Panc1 (cell line): ENCODE data around the gene GMPR2. TPM values are rescaled to one million over a fixed set of nuclear protein-coding genes. Genes with fewer than 3 reads are reported as not detected.
"Not testable (repeated sequence)": the region's sequence is repeated elsewhere in the genome, so short reads cannot be mapped to it uniquely, and the experiment has no call there.

Source experiments
- ATAC-seq: fragments of 200-7000 bp; cut with Tn5 transposase; 2 replicates; pipeline ENCODE4 v1.9.1; 2020; ENCODE audit warnings: mild to moderate bottlenecking, moderate library complexity
- BruUV-seq: library from RNA; stranded (reverse); fragments of 400-500 nt; replicated peaks from 2 replicates; lab custom pipeline; 2021; lab: Mats Ljungman, UMichigan
- CTCF ChIA-PET: fragments of 300-600 bp; sonication (Branson Sonifier 250); formaldehyde crosslinking; loops from one replicate; lab custom pipeline; 2022; ENCODE audit warnings: antibody characterized with exemption; lab: Charles Lee
- POLR2A ChIA-PET: fragments of 300-600 bp; sonication (Branson Sonifier 250); formaldehyde crosslinking; loops from one replicate; lab custom pipeline; 2022; ENCODE audit warnings: antibody characterized with exemption; lab: Charles Lee
- DNase-seq: peaks from one replicate; pipeline ENCODE4 v3.0.0-alpha.2; 2010; ENCODE audit warnings: low read depth, low spot score
- H3K27ac ChIP-seq: 2 replicates; pipeline ENCODE4 v1.5.1; 2011; ENCODE audit warnings: mild to moderate bottlenecking, low read length, inconsistent platforms
- H3K27me3 ChIP-seq: fragments of 200-500 bp; sonication (Bioruptor generic); 2 replicates; pipeline ENCODE4 v1.6.0; 2014; ENCODE audit warnings: low read length, inconsistent platforms; ENCODE audit not compliant: control insufficient read depth, insufficient read depth
- H3K36me3 ChIP-seq: fragments of 200-500 bp; sonication (Bioruptor generic); 2 replicates; pipeline ENCODE4 v1.5.1; 2014; ENCODE audit warnings: inconsistent platforms, mild to moderate bottlenecking, low read length, moderate library complexity; ENCODE audit not compliant: control insufficient read depth, insufficient read depth
- H3K4me1 ChIP-seq: 2 replicates; pipeline ENCODE4 v1.5.1; 2011; ENCODE audit warnings: inconsistent platforms, mild to moderate bottlenecking, low read length, moderate library complexity; ENCODE audit not compliant: control insufficient read depth, insufficient read depth
- H3K4me3 ChIP-seq, 2 experiments: 2 replicates each; pipeline ENCODE4 v1.5.1; 2011 to 2012; ENCODE audit warnings: low read depth in 2 of 2, low read length in 2 of 2, mild to moderate bottlenecking in 2 of 2, inconsistent platforms in 1 of 2, moderate library complexity in 1 of 2
- H3K9me3 ChIP-seq: fragments of 200-500 bp; sonication (Bioruptor generic); 2 replicates; pipeline ENCODE4 v1.5.1; 2014; ENCODE audit warnings: low read depth, mild to moderate bottlenecking, inconsistent platforms, low read length, moderate library complexity; ENCODE audit not compliant: control insufficient read depth, insufficient read depth
- CTCF ChIP-seq: fragments of 450-650 bp; IDR thresholded peaks from 2 replicates; pipeline ENCODE4 v1.5.1; 2017; ENCODE audit warnings: mild to moderate bottlenecking
- POLR2AphosphoS5 ChIP-seq: IDR thresholded peaks from 2 replicates; pipeline ENCODE4 v1.6.1; 2012; ENCODE audit warnings: mild to moderate bottlenecking, low read depth, low read length, moderate library complexity
- REST ChIP-seq, 2 experiments: IDR thresholded peaks; 2 replicates each; pipeline ENCODE4 v1.6.1; 2011 to 2012; ENCODE audit warnings: low read depth in 2 of 2, control low read depth in 1 of 2, low read length in 1 of 2, mild to moderate bottlenecking in 1 of 2, moderate library complexity in 1 of 2; ENCODE audit not compliant: insufficient read depth in 1 of 2
- SIN3A ChIP-seq: IDR thresholded peaks from 2 replicates; pipeline ENCODE4 v1.6.1; 2012; ENCODE audit warnings: low read depth, mild to moderate bottlenecking, low read length, moderate library complexity, borderline replicate concordance; ENCODE audit not compliant: insufficient read depth
- TCF7L2 ChIP-seq: IDR thresholded peaks from 2 replicates; pipeline ENCODE4 v1.6.1; 2011; ENCODE audit warnings: mild to moderate bottlenecking, low read depth, low read length, inconsistent platforms
- in situ Hi-C: cut with HindIII; loops from 2 replicates; pipeline ENCODE4 v1.10.0; 2016; ENCODE audit warnings: low sequenced_read_pairs, low pct_unique_long_range_greater_than_20kb
- intact Hi-C: fragments of 100-400 bp; cut with micrococcal nuclease; formaldehyde crosslinking; loops from one replicate; pipeline ENCODE4 v1.10.0; 2022; ENCODE audit not compliant: unreplicated experiment
- total RNA-seq: library from RNA; stranded (reverse); gene quantifications from one replicate; pipeline ENCODE4 v1.2.1, GENCODE V29; 2021; ENCODE audit not compliant: unreplicated experiment

The GMPR2 gene
- total RNA-seq, 1 experiment from 2014 or later, result 45.9 TPM

- ChIA-PET POLR2A (no interaction called here), CTCF (no interaction called here)
- Histone ChIP-seq H3K9me3 (no peaks in the 10 kb centered on the region), H3K27me3 (no peaks in the 10 kb centered on the region), H3K36me3 (peaks cover 4% of the 10 kb centered on the region), H3K4me1 (peaks cover 2% of the 10 kb centered on the region), H3K4me3 (peak overlapping the region; percentile 68 to 73; a peak in 3 of 4 replicates), H3K27ac (peak overlapping the region; percentile 92; the same call in 1 of the 2 replicates)
- DNase-seq (no peak), ATAC-seq (no peak)
- in situ Hi-C loops, result no loop called here
- TF ChIP-seq SIN3A (no peak), POLR2AphosphoS5 (no peak), TCF7L2 (no peak), CTCF (no peak), REST (IDR thresholded peaks at IDR 0.05; ENCODE audit: insufficient read depth in 1 of 2, low read depth in 2 of 2, low read length in 1 of 2) (no peak)
- intact Hi-C loops, result no loop called here
- BruUV-seq, result no TSS peak
Observed at GRCh38 chr14:24197056-24197450, 35.7 kb upstream of the GMPR2 start.

- TF ChIP-seq POLR2AphosphoS5 (no peak), REST (IDR thresholded peaks at IDR 0.05; ENCODE audit: insufficient read depth in 1 of 2, low read depth in 2 of 2, low read length in 1 of 2) (no peak), CTCF (no peak), SIN3A (no peak), TCF7L2 (no peak)
- ChIA-PET POLR2A (no interaction called here), CTCF (interaction anchor here (0.7 kb wide), 1 partner anchor 88 kb away, joined by 10 read pairs; no protein-coding TSS in a partner anchor)
- TSS peak; percentile 38 for BruUV-seq
- Histone ChIP-seq H3K4me3 (no peak overlapping the region), H3K9me3 (no peaks in the 10 kb centered on the region), H3K36me3 (peaks cover 4% of the 10 kb centered on the region), H3K4me1 (peaks cover 2% of the 10 kb centered on the region), H3K27me3 (no peaks in the 10 kb centered on the region), H3K27ac (no peak overlapping the region)
- DNase-seq (no peak), ATAC-seq (no peak)
- intact Hi-C loops (no loop called here), in situ Hi-C loops (no loop called here)
Observed at GRCh38 chr14:24198814-24199524, 33.8 kb upstream of the GMPR2 start.

GRCh38 chr14:24202538-24202937 is 30.2 kb upstream of the GMPR2 start:
- H3K27ac ChIP-seq, ATAC-seq, H3K9me3 ChIP-seq, H3K27me3 ChIP-seq, H3K36me3 ChIP-seq, DNase-seq, intact Hi-C loops, H3K4me3 ChIP-seq, in situ Hi-C loops, BruUV-seq, POLR2A ChIA-PET, H3K4me1 ChIP-seq, CTCF ChIA-PET: not testable (repeated sequence)
